Ectodermal cell (in vitro differentiated cells): ENCODE measurements around the gene RTP1.

ENCODE experiments used
- H3K27ac ChIP-seq: 2 replicates; pipeline ENCODE4 v1.7.0; 2013; ENCODE audit warnings: mild to moderate bottlenecking, low read depth, low read length; ENCODE audit not compliant: insufficient read depth, poor library complexity, severe bottlenecking
- H3K27me3 ChIP-seq: 2 replicates; pipeline ENCODE4 v1.7.0; 2013; ENCODE audit warnings: mild to moderate bottlenecking, low read length; ENCODE audit not compliant: insufficient read depth, control insufficient read depth, poor library complexity, severe bottlenecking
- H3K36me3 ChIP-seq: one replicate; pipeline ENCODE4 v1.7.0; 2013; ENCODE audit warnings: low read length; ENCODE audit not compliant: control insufficient read depth, insufficient read depth
- H3K4me1 ChIP-seq: one replicate; pipeline ENCODE4 v1.7.0; 2013; ENCODE audit warnings: low read length; ENCODE audit not compliant: control insufficient read depth, insufficient read depth
- H3K4me3 ChIP-seq: 2 replicates; pipeline ENCODE4 v1.7.0; 2013; ENCODE audit warnings: low read depth, low read length, control low read depth; ENCODE audit not compliant: insufficient read depth
- H3K9me3 ChIP-seq: 2 replicates; pipeline ENCODE4 v1.7.0; 2013; ENCODE audit warnings: mild to moderate bottlenecking, low read length, moderate library complexity; ENCODE audit not compliant: control insufficient read depth
- WGBS, 2 experiments: methylation state at CpG; one replicate each; pipeline ENCODE4 v1.1.7; 2013; ENCODE audit warnings: missing lambda C conversion rate in 2 of 2; 5-methylcytosine and 5-hydroxymethylcytosine counted together

The RTP1 gene

DNA sequence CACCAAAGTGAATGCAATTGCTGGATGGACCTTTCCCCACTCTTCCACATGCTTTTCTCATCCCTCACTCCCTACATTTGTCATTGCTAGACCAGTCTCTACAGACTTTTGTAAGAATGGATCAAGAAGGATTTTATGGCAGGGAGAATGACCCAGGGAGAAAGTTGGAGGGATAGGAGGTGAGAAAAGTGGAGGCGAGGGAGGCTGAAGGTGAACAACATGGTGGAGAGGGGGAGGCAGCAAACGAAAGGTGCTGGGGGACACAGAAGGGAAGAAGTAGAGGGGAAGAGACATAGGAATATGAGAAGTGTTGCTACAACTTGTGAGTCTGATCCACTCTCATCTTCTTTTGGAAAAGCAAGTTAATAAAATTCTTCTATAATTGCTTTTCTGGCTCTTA, 24.4 kb upstream of the RTP1 start:
- Histone ChIP-seq H3K36me3 (no peaks in the 10 kb centered on the region), H3K27me3 (no peaks in the 10 kb centered on the region), H3K4me1 (peaks cover 3% of the 10 kb centered on the region), H3K9me3 (no peaks in the 10 kb centered on the region), H3K27ac (no peak overlapping the region), H3K4me3 (no peak overlapping the region)
- WGBS, 2 experiments, result 93 to 94% methylated on average over 2 of the region's 2 CpGs

DNA sequence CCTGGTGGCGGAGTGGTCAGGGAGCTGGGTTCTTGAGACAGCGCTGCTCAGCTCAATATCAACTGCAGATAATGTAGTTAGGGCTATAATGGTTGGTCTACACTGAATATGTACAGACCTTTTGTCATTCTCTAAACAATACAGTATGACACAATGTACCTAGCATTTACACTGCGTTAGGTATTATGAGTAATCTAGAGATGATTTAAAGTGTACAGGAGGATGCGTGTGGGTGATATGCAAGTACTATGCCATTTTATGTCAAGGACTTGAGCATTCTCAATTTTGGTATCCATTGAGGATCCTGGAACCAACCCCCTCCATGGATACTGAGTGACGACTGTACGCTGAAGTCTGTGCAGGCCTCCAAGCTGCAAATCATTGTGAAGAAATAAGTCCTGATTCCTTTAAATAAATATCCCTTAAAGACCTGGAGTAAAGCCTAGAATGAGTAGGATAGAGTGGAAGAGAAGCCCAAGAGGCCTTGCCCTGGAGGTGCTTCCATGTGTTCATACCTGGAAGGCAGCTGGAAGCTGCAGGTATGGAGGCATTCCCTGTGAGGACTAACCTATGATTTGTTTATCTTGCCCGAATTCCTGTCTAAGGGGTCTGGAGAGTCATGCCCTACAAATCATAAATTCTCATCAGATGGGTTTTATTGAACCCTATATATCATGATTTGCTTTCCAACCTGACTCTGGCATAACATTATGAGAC, 15.7 kb upstream of the RTP1 start:
- H3K9me3 ChIP-seq, result no peaks in the 10 kb centered on the region
- no peak overlapping the region for H3K4me3 ChIP-seq
- H3K36me3 ChIP-seq, result no peaks in the 10 kb centered on the region
- no peak overlapping the region for H3K27ac ChIP-seq
- WGBS, 2 experiments, result 90 to 92% methylated on average over 7 of the region's 7 CpGs
- peaks cover 11% of the 10 kb centered on the region for H3K27me3 ChIP-seq
- peaks cover 4% of the 10 kb centered on the region for H3K4me1 ChIP-seq

DNA sequence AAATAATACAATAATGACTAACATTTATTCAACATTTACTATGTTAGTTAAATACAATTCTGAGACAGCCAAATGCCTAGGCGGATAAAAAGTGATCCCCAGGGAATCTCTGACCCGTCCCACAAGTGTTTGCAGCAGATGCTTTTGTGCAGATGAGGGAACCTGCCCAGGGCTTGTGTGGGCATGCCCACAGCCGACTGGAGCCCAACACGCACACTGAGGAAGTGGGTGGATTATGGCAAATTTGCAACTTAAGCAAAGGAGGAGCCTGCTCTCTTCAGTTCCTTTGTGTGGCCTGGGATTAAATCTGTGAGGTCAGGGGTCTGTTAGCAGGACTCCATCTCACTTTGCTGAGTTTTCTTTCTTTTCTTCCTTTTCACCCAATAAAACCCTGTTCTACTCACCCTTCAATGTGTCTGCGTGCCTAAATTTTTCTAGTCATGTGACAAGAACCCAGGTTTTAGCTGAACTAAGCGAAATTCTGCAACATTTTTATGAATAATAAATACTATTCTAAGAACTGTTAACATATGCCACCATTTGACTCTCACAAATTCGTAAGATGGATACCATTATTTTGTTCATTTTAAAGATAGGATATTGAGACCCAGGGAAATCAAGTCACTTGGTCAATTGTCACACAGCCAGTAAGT, 13.9 kb upstream of the RTP1 start:
- H3K9me3 ChIP-seq, result no peaks in the 10 kb centered on the region
- WGBS, 2 experiments, result 51 to 55% methylated on average over 7 of the region's 7 CpGs
- H3K27me3 ChIP-seq, result peaks cover 11% of the 10 kb centered on the region
- H3K4me3 ChIP-seq, result no peak overlapping the region
- H3K4me1 ChIP-seq, result peaks cover 4% of the 10 kb centered on the region
- H3K27ac ChIP-seq, result no peak overlapping the region
- H3K36me3 ChIP-seq, result no peaks in the 10 kb centered on the region

DNA sequence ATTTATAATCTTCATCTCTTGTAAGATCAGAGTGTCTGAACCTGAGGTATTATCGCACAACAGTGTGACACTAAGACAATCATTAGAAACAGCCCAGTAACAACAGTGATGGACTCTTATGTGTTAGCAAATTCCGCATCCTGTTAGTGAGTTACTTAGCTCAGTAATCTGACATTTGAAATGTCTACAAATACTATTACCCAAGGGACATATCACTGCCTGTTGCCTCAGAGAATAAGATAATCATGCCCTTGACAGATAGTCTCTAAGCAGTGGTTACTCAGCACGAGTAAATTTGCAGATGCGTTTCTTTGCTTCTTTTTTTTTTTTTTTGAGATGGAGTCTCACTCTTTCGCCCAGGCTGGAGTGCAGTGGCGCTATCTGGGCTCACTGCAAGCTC, 13.4 kb upstream of the RTP1 start:
- Histone ChIP-seq H3K4me1 (peaks cover 4% of the 10 kb centered on the region), H3K27ac (no peak overlapping the region), H3K9me3 (no peaks in the 10 kb centered on the region), H3K36me3 (no peaks in the 10 kb centered on the region), H3K4me3 (no peak overlapping the region), H3K27me3 (peaks cover 11% of the 10 kb centered on the region)
- 87 to 94% methylated on average over 6 of the region's 6 CpGs for WGBS, 2 experiments

DNA sequence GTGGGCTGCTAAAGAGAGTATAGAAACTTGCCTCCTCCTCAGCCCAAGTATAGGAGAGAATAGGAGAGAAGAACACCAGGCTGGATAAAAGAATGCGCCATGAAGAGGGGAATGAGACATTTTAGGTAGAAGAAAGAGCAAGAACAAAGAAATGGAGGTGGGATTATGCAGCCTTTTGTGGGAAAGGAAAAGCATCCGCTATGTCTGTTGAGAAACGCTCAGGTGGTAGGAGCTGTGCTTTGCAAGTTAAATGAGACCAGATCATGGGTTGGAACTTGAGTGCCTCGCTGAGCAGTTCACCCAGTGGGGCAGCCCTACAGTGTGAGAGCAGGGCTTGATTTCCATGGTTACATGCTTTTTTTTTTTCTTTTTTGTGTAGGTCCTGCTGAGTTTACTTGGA, 11.5 kb upstream of the RTP1 start:
- no peaks in the 10 kb centered on the region for H3K36me3 ChIP-seq
- H3K27ac ChIP-seq, result no peak overlapping the region

DNA sequence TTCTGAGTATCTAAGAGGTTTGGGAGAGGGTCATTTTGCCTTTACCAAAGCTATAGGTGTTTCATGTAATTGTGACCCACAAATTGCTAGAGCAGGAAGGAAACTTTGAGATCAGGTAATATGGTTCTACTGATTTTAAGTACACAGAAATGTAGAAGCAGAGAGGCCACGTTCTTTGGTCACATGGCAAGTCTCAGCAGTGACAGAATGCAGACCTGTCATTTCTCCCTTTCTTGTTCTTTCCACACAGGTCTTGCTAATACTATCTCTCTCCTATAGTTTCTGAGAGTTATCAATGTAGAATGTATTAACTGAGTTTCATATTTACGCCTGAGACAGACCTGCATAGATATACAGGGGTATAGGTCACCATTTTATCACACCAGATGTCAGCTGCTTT, 10.9 kb upstream of the RTP1 start:
- WGBS, 2 experiments, result 77 to 79% methylated on average over 2 of the region's 2 CpGs
- no peak overlapping the region for H3K27ac ChIP-seq

More for the DNA sequence above, 11.5 kb upstream of the RTP1 start:
- Histone ChIP-seq H3K4me1 (peaks cover 4% of the 10 kb centered on the region), H3K4me3 (no peak overlapping the region), H3K27me3 (peaks cover 5% of the 10 kb centered on the region), H3K9me3 (no peaks in the 10 kb centered on the region)
- 28 to 36% methylated on average over 4 of the region's 4 CpGs for WGBS, 2 experiments

DNA sequence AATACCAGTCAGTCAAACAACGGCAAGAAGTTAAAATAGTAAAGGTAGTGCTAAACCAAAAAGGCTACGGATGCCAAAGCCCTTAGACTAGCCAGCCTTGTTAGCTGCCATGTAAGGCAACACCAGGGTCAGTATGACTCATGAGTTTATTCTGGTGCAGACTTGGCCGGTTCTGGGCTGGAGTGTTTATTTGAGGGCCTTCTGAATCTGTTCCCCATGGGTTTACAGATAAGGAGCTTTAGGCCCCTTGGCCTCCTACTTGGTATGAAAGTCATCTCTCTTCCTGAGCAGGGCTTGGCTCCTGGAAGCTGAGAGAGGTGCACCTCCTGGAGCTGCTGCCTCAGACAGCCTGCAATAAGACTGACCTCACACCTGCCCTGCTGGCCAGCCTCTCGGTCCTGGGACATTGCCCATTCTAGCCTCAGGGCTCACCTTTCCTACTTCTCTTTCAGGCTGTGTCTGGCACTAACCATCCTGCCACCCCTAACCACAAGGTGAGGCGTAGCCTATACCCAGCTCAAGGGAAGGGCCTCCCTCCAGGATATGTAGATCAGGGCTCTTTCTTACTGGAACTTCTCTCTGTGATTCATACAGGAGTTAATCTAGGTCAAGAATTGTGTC, 10.4 kb upstream of the RTP1 start:
- Histone ChIP-seq H3K9me3 (no peaks in the 10 kb centered on the region), H3K36me3 (no peaks in the 10 kb centered on the region), H3K4me3 (no peak overlapping the region), H3K27me3 (no peaks in the 10 kb centered on the region), H3K4me1 (peaks cover 4% of the 10 kb centered on the region), H3K27ac (no peak overlapping the region)
- 86 to 87% methylated on average over 5 of the region's 5 CpGs for WGBS, 2 experiments

More for the DNA sequence above, 10.9 kb upstream of the RTP1 start:
- peaks cover 3% of the 10 kb centered on the region for H3K27me3 ChIP-seq
- no peaks in the 10 kb centered on the region for H3K9me3 ChIP-seq
- no peaks in the 10 kb centered on the region for H3K36me3 ChIP-seq
- H3K4me1 ChIP-seq, result peaks cover 4% of the 10 kb centered on the region
- no peak overlapping the region for H3K4me3 ChIP-seq

DNA sequence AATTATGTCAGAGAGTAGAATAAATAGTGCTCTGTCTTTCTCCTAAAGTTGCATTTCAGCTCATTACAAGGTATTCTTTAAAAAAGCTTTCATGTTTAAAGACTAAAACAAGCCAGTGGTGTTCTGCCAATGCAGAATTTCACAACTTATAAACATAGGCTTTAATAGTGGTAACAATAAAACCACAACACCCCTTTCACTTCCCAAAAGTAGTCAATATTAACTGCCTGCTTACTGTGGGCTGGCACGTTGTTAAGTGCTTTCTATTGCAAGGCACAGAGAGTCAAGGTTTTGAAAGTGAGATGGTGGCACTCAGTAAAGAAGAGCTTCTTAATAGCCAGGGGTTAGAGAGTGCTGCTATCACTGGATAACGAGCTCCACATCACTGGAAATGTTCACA, 8.4 kb upstream of the RTP1 start:
- no peak overlapping the region for H3K27ac ChIP-seq
- no peaks in the 10 kb centered on the region for H3K36me3 ChIP-seq
- no peaks in the 10 kb centered on the region for H3K9me3 ChIP-seq
- no peaks in the 10 kb centered on the region for H3K27me3 ChIP-seq
- H3K4me3 ChIP-seq, result no peak overlapping the region
- WGBS, 2 experiments, result 88 to 93% methylated on average over 2 of the region's 2 CpGs
- no peaks in the 10 kb centered on the region for H3K4me1 ChIP-seq

DNA sequence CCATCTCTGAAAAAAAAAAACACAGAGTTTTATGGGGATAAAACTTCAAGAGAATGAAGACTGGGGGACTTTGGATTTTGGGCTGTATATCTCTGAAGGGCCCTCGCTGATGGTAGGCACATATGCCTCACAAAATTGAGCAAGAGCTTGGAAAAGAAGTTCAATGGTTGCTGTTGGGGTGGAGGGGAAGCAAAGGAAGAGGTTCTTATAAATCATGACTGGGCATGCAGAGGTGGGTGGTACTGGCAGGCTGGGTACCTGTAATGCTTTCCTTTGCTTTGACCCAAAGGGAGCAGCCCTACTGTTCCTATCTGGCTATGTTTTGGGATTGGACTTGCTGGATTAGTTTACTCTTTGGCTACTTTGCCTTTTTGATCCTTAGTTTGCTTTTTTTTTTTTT, 6.0 kb upstream of the RTP1 start:
- WGBS, 2 experiments, result 89 to 96% methylated on average over 1 of the region's 1 CpG

DNA sequence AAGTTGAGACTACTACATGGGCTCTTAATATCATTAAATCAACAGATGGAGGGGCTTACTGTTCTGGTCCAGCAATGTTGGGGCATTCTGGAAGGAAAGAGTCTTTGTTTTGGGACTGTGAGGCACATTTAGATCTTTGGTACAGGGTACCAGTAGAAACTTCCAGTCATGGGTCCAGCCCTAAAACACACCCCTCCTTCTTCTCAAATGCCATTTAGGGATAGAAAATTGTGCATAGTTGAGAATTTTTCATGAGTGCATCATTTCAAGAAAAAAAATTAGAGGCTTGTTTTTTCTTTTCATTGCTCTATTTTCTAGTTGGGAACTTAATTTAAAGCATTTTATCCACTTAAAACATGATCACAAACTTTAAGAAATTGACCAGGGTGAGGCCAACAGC, 4.1 kb upstream of the RTP1 start:
- no peaks in the 10 kb centered on the region for H3K4me1 ChIP-seq
- no peaks in the 10 kb centered on the region for H3K9me3 ChIP-seq
- H3K4me3 ChIP-seq, result no peak overlapping the region
- no peaks in the 10 kb centered on the region for H3K27me3 ChIP-seq
- no peak overlapping the region for H3K27ac ChIP-seq
- H3K36me3 ChIP-seq, result no peaks in the 10 kb centered on the region

More for the DNA sequence above, 6.0 kb upstream of the RTP1 start:
- Histone ChIP-seq H3K9me3 (no peaks in the 10 kb centered on the region), H3K27ac (no peak overlapping the region), H3K27me3 (no peaks in the 10 kb centered on the region), H3K36me3 (no peaks in the 10 kb centered on the region), H3K4me3 (no peak overlapping the region), H3K4me1 (no peaks in the 10 kb centered on the region)
